NB4 (cell line): ENCODE data around the gene SIAH2.

Source experiments
- CTCF ChIP-seq: IDR thresholded peaks from one replicate; pipeline ENCODE4 v1.5.1; 2012; ENCODE audit warnings: low read depth, low read length
- MYC ChIP-seq: IDR thresholded peaks from 2 replicates; pipeline ENCODE4 v1.6.1; 2011; ENCODE audit warnings: low read depth, low read length
- POLR2A ChIP-seq: IDR thresholded peaks from 2 replicates; pipeline ENCODE4 v1.6.1; 2011; ENCODE audit warnings: mild to moderate bottlenecking; ENCODE audit not compliant: insufficient read length; ENCODE audit errors: extremely low read depth
- TF ChIP-seq, protein P1 (sequence below): IDR thresholded peaks from 2 replicates; pipeline ENCODE4 v1.6.1; 2011; ENCODE audit warnings: low read depth, low read length

DNA sequence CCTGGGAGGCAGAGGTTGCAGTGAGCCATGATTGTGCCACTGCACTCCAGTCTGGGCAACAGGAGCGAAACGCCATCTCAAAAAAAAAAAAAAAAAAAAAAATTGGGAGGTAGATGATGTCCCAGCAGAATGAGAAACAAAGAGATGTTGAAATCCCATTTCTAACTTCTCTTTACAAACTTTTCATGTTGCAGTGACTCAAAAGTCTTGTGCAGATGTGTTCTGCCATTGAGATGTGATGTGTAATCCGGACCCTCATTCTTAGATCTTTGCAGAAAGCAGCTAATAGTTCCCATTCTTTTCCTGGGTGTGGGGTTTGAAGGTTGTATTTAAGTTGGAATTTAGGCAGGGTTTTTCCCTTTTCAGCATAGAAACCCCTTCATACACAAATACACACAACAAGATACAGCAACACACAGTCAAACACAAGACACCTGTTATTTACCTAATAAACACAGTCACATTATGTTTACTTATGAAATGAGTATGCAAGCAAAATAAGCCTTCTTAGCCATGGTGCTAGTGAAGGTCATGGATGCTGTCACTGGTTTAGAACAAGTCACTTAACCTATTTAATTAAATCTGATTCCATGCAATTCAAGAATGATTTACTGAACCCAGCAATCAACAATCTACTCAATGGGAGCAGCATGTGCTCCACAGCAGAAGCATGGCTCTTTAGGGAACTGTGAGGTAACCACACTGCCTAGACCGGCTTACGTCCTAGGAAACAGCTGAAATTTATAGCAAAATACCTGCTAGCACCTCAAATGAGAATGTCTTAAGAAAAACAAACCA lies 14.9 kb downstream of the SIAH2 start:
- TF ChIP-seq CTCF (no peak), POLR2A (no peak), MYC (no peak)
- TF ChIP-seq, protein P1, sequence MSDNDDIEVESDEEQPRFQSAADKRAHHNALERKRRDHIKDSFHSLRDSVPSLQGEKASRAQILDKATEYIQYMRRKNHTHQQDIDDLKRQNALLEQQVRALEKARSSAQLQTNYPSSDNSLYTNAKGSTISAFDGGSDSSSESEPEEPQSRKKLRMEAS, result peak; percentile 22; the same call in 1 of the 2 replicates
